Neural cell (in vitro differentiated cells): Measurements from ENCODE around the gene AK4. TPM values are rescaled to one million over a fixed set of nuclear protein-coding genes. Genes with fewer than 3 reads are reported as not detected.
A peak's percentile ranks its signal among the peaks of the same experiment; 100 is the strongest.

Experiments used
- H2AFZ ChIP-seq: fragments of 200-600, 300-800 bp; sonication (generic), shearing (Covaris generic); 2 replicates; pipeline ENCODE4 v1.6.0; 2014; ENCODE audit warnings: low read depth, mild to moderate bottlenecking, antibody characterized with exemption, low read length, moderate library complexity
- H3F3A ChIP-seq: fragments of 200-600 bp; shearing (Covaris generic); 2 replicates; pipeline ENCODE4 v1.6.1; 2016; ENCODE audit warnings: mild to moderate bottlenecking, moderate library complexity, mixed read lengths, antibody characterized with exemption, low read length; ENCODE audit not compliant: insufficient read depth, poor library complexity, severe bottlenecking
- H3K27ac ChIP-seq: fragments of 200-600, 300-800 bp; sonication (generic), shearing (Covaris generic); 2 replicates; pipeline ENCODE4 v1.5.1; 2014; ENCODE audit warnings: mild to moderate bottlenecking, low read length, moderate library complexity
- H3K27me3 ChIP-seq: fragments of 300-800, 200-600 bp; sonication (generic), shearing (Covaris generic); 2 replicates; pipeline ENCODE4 v1.6.0; 2014; ENCODE audit warnings: mild to moderate bottlenecking, low read depth, low read length, moderate library complexity; ENCODE audit not compliant: insufficient read depth
- H3K36me3 ChIP-seq: fragments of 300-800, 200-600 bp; sonication (generic), shearing (Covaris generic); 2 replicates; pipeline ENCODE4 v1.5.1; 2014; ENCODE audit warnings: mild to moderate bottlenecking, antibody characterized with exemption, low read length, moderate library complexity; ENCODE audit not compliant: insufficient read depth
- H3K4me2 ChIP-seq: fragments of 300-800, 200-600 bp; sonication (generic), shearing (Covaris generic); 2 replicates; pipeline ENCODE4 v1.6.0; 2014; ENCODE audit warnings: mild to moderate bottlenecking, low read length
- H3K4me3 ChIP-seq: fragments of 300-800, 200-600 bp; sonication (generic), shearing (Covaris generic); 2 replicates; pipeline ENCODE4 v1.5.1; 2014; ENCODE audit warnings: mild to moderate bottlenecking, low read length, moderate library complexity
- H3K79me2 ChIP-seq: fragments of 200-600 bp; shearing (Covaris generic); replicated peaks from 2 replicates; pipeline ENCODE4 v1.6.0; 2014; ENCODE audit warnings: mild to moderate bottlenecking, low read length, moderate library complexity; ENCODE audit not compliant: insufficient read depth
- H3K9ac ChIP-seq: fragments of 300-800, 200-600 bp; sonication (generic), shearing (Covaris generic); 2 replicates; pipeline ENCODE4 v1.6.1; 2016; ENCODE audit warnings: mild to moderate bottlenecking, low read length, mixed read lengths
- H3K9me2 ChIP-seq: fragments of 200-600 bp; shearing (Covaris generic); 2 replicates; pipeline ENCODE4 v1.6.1; 2016; ENCODE audit warnings: mild to moderate bottlenecking, low read length, mixed read lengths; ENCODE audit not compliant: insufficient read depth
- H3K9me3 ChIP-seq: fragments of 200-600, 300-800 bp; sonication (generic), shearing (Covaris generic); 2 replicates; pipeline ENCODE4 v1.6.1; 2016; ENCODE audit warnings: mild to moderate bottlenecking, mixed run types, low read length, moderate library complexity, mixed read lengths
- H4K20me1 ChIP-seq: fragments of 200-600 bp; shearing (Covaris generic); 2 replicates; pipeline ENCODE4 v1.6.1; 2016; ENCODE audit warnings: mild to moderate bottlenecking, mixed run types; ENCODE audit not compliant: insufficient read depth
- CTCF ChIP-seq: fragments of 450-650 bp; IDR thresholded peaks from 2 replicates; pipeline ENCODE4 v1.5.1; 2014; ENCODE audit warnings: antibody characterized with exemption, mild to moderate bottlenecking, moderate library complexity; ENCODE audit not compliant: poor library complexity, severe bottlenecking
- EP300 ChIP-seq: fragments of 450-650 bp; conservative IDR thresholded peaks from 2 replicates; pipeline ENCODE4 v1.6.1; 2014; ENCODE audit warnings: antibody characterized with exemption, mild to moderate bottlenecking, moderate library complexity; ENCODE audit not compliant: poor library complexity, severe bottlenecking
- EZH2 ChIP-seq: fragments of 200-600, 300-800 bp; shearing (Covaris generic), sonication (generic); IDR thresholded peaks from 2 replicates; pipeline ENCODE4 v1.6.1; 2014; ENCODE audit warnings: antibody characterized with exemption, low read length, borderline replicate concordance, mild to moderate bottlenecking; ENCODE audit not compliant: insufficient read depth, poor library complexity, severe bottlenecking
- MXI1 ChIP-seq: fragments of 450-650 bp; conservative IDR thresholded peaks from 2 replicates; pipeline ENCODE4 v1.6.1; 2014; ENCODE audit warnings: antibody characterized with exemption, mild to moderate bottlenecking; ENCODE audit not compliant: poor library complexity, severe bottlenecking
- POLR2AphosphoS5 ChIP-seq: IDR thresholded peaks from 2 replicates; pipeline ENCODE4 v1.6.1; 2012
- RAD21 ChIP-seq: fragments of 450-650 bp; conservative IDR thresholded peaks from 2 replicates; pipeline ENCODE4 v1.6.1; 2014; ENCODE audit warnings: antibody characterized with exemption, mild to moderate bottlenecking, moderate library complexity
- SMC3 ChIP-seq: fragments of 450-650 bp; conservative IDR thresholded peaks from 2 replicates; pipeline ENCODE4 v1.6.1; 2014; ENCODE audit warnings: antibody characterized with exemption, mild to moderate bottlenecking, moderate library complexity; ENCODE audit not compliant: poor library complexity
- TAF1 ChIP-seq: IDR thresholded peaks from 2 replicates; pipeline ENCODE4 v1.6.1; 2012; ENCODE audit warnings: low read depth
- polyA plus RNA-seq: library from polyadenylated mRNA; depleted of rRNA; stranded (reverse); fragments of >200 nt; gene quantifications from 2 replicates; pipeline ENCODE4 v1.2.3, GENCODE V29; 2014
- TF ChIP-seq, protein P1 (sequence below): IDR thresholded peaks from 2 replicates; pipeline ENCODE4 v1.6.1; 2012; ENCODE audit warnings: borderline replicate concordance

AK4 gene
- polyA plus RNA-seq, 1 donor from 2014 or later, result 1.9 TPM

DNA sequence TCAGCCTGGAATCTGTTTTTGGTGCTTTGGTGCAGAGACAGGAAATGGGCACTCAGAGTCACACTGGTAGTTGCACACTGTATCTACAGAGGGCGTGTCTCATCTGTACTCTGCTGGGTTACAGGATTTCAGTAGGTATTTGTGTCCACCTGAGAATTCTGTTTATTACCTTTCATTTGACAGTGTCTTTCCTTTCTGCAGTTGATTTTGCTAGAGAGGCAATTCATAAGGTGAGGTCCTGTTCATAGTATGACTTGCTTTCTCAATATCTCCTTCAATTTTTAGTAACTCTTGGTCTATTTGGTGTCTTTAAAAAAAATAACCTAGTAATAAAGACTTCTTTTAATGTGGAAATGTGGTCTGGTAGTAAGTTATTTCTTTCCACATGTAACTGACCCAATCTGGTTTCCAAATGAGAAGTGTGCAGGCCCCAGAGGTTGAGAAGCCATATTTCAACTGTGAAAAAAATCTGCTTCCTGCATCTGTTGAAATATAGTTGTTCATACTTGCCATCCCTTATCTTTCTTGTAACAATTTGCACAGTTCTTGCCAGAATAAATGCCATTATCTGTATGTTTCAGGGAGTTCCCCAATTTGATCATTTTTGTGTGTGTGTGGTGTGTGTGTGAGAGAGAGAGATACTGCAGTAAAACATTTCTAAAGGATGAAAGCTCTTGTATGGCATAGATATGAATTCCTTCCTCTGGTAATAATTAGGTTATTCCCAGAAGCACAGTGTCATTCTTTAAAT lies 82.9 kb downstream of the AK4 start:
- Histone ChIP-seq H3K4me2 (peak overlapping the region; percentile 25), H3K27me3 (no peaks in the 10 kb centered on the region), H3K9me3 (no peaks in the 10 kb centered on the region), H2AFZ (no peak overlapping the region), H4K20me1 (no peaks in the 10 kb centered on the region), H3K9me2 (no peaks in the 10 kb centered on the region), H3K79me2 (no peaks in the 10 kb centered on the region), H3F3A (no peaks in the 10 kb centered on the region), H3K9ac (no peak overlapping the region), H3K4me3 (no peak overlapping the region), H3K27ac (peak overlapping the region; percentile 38), H3K36me3 (no peaks in the 10 kb centered on the region)
- TF ChIP-seq TAF1 (no peak), EP300 (no peak), CTCF (no peak), MXI1 (no peak), EZH2 (no peak), POLR2AphosphoS5 (no peak), RAD21 (no peak), SMC3 (no peak)
- TF ChIP-seq, protein P1, sequence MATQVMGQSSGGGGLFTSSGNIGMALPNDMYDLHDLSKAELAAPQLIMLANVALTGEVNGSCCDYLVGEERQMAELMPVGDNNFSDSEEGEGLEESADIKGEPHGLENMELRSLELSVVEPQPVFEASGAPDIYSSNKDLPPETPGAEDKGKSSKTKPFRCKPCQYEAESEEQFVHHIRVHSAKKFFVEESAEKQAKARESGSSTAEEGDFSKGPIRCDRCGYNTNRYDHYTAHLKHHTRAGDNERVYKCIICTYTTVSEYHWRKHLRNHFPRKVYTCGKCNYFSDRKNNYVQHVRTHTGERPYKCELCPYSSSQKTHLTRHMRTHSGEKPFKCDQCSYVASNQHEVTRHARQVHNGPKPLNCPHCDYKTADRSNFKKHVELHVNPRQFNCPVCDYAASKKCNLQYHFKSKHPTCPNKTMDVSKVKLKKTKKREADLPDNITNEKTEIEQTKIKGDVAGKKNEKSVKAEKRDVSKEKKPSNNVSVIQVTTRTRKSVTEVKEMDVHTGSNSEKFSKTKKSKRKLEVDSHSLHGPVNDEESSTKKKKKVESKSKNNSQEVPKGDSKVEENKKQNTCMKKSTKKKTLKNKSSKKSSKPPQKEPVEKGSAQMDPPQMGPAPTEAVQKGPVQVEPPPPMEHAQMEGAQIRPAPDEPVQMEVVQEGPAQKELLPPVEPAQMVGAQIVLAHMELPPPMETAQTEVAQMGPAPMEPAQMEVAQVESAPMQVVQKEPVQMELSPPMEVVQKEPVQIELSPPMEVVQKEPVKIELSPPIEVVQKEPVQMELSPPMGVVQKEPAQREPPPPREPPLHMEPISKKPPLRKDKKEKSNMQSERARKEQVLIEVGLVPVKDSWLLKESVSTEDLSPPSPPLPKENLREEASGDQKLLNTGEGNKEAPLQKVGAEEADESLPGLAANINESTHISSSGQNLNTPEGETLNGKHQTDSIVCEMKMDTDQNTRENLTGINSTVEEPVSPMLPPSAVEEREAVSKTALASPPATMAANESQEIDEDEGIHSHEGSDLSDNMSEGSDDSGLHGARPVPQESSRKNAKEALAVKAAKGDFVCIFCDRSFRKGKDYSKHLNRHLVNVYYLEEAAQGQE, result no peak

GRCh38 chr1:65231718-65232330 lies 83.8 kb downstream of the AK4 start:
- H3K9ac ChIP-seq, result no peak overlapping the region
- H2AFZ ChIP-seq, result no peak overlapping the region
- H3F3A ChIP-seq, result no peaks in the 10 kb centered on the region
- no peaks in the 10 kb centered on the region for H3K79me2 ChIP-seq
- no peaks in the 10 kb centered on the region for H4K20me1 ChIP-seq
- no peak overlapping the region for H3K4me2 ChIP-seq
- H3K27me3 ChIP-seq, result no peaks in the 10 kb centered on the region
- H3K9me2 ChIP-seq, result no peaks in the 10 kb centered on the region
- H3K36me3 ChIP-seq, result no peaks in the 10 kb centered on the region
- no peak overlapping the region for H3K27ac ChIP-seq
- H3K4me3 ChIP-seq, result no peak overlapping the region
- no peaks in the 10 kb centered on the region for H3K9me3 ChIP-seq
- no peak for TF ChIP-seq SMC3
- TF ChIP-seq EP300, result no peak
- TF ChIP-seq POLR2AphosphoS5, result no peak
- TF ChIP-seq EZH2, result no peak
- no peak for TF ChIP-seq CTCF
- TF ChIP-seq MXI1, result no peak
- no peak for TF ChIP-seq RAD21
- no peak for TF ChIP-seq TAF1
- TF ChIP-seq, protein P1, result no peak
